HEK293 (cell line): ENCODE measurements around the gene ZSCAN16.

Experiments used
- CTCF ChIA-PET: fragments of 350-600 bp; formaldehyde crosslinking; extraction: SDS; loops from one replicate; lab custom pipeline; 2021; ENCODE audit warnings: antibody characterized with exemption; lab: Yijun Ruan, JAX
- POLR2A ChIA-PET: fragments of 300-600 bp; formaldehyde crosslinking; extraction: SDS; loops from one replicate; lab custom pipeline; 2020; ENCODE audit warnings: antibody characterized with exemption, inconsistent platforms; lab: Yijun Ruan, JAX
- H3K27ac ChIP-seq: fragments of 200-500 bp; sonication (Bioruptor generic); 2 replicates; pipeline ENCODE4 v1.5.1; 2014; ENCODE audit warnings: low read depth, low read length, control low read depth, inconsistent platforms; ENCODE audit errors: extremely low read depth
- H3K36me3 ChIP-seq, 2 experiments: fragments of 200-500 bp in 1 of 2; sonication (Bioruptor generic) in 1 of 2; 1 replicate in 1 of 2; 2 replicates in 1 of 2; pipeline ENCODE4 v1.5.1; 2014 to 2017; ENCODE audit warnings: inconsistent platforms in 2 of 2, low read length in 2 of 2; ENCODE audit not compliant: control insufficient read depth in 2 of 2, insufficient read depth in 1 of 2
- H3K4me1 ChIP-seq: fragments of 200-500 bp; sonication (Bioruptor generic); 2 replicates; pipeline ENCODE4 v1.5.1; 2014; ENCODE audit warnings: mild to moderate bottlenecking, low read length, inconsistent platforms; ENCODE audit not compliant: control insufficient read depth, insufficient read depth
- H3K4me3 ChIP-seq: 2 replicates; pipeline ENCODE4 v1.5.1; 2011; ENCODE audit warnings: low read depth, mild to moderate bottlenecking, control low read depth, low read length, moderate library complexity
- H3K9me3 ChIP-seq: fragments of 200-500 bp; sonication (Bioruptor generic); 2 replicates; pipeline ENCODE4 v1.5.1; 2014; ENCODE audit warnings: low read depth, low read length, inconsistent platforms; ENCODE audit not compliant: control insufficient read depth, insufficient read depth
- FEZF1 ChIP-seq: fragments of 450-650 bp; formaldehyde crosslinking; IDR thresholded peaks from 2 replicates; pipeline ENCODE4 v1.5.1; 2016; ENCODE audit warnings: missing biosample characterization, missing genetic modification characterization
- OSR2 ChIP-seq: fragments of 450-650 bp; formaldehyde crosslinking; IDR thresholded peaks from 2 replicates; pipeline ENCODE4 v1.5.1; 2016; ENCODE audit warnings: missing biosample characterization, missing genetic modification characterization
- PRDM10 ChIP-seq: fragments of 450-650 bp; formaldehyde crosslinking; IDR thresholded peaks from 2 replicates; pipeline ENCODE4 v1.5.1; 2016; ENCODE audit warnings: missing biosample characterization, missing genetic modification characterization
- SCRT2 ChIP-seq: fragments of 450-650 bp; formaldehyde crosslinking; IDR thresholded peaks from 2 replicates; pipeline ENCODE4 v1.5.1; 2016; ENCODE audit warnings: missing biosample characterization, missing genetic modification characterization
- ZBTB49 ChIP-seq: fragments of 450-650 bp; formaldehyde crosslinking; IDR thresholded peaks from 2 replicates; pipeline ENCODE4 v1.5.1; 2016; ENCODE audit warnings: missing biosample characterization, missing genetic modification characterization, low read depth
- ZNF138 ChIP-seq: fragments of 450-650 bp; formaldehyde crosslinking; IDR thresholded peaks from 2 replicates; pipeline ENCODE4 v1.5.1; 2016; ENCODE audit warnings: missing biosample characterization, missing genetic modification characterization, borderline replicate concordance
- ZNF175 ChIP-seq: fragments of 450-650 bp; formaldehyde crosslinking; IDR thresholded peaks from 2 replicates; pipeline ENCODE4 v1.5.1; 2016; ENCODE audit warnings: missing biosample characterization, missing genetic modification characterization
- ZNF311 ChIP-seq: fragments of 450-650 bp; formaldehyde crosslinking; IDR thresholded peaks from 2 replicates; pipeline ENCODE4 v1.5.1; 2017; ENCODE audit warnings: missing biosample characterization, missing genetic modification characterization, borderline replicate concordance
- ZNF426 ChIP-seq: fragments of 450-650 bp; formaldehyde crosslinking; IDR thresholded peaks from 2 replicates; pipeline ENCODE4 v1.5.1; 2017; ENCODE audit warnings: missing biosample characterization, missing genetic modification characterization, mild to moderate bottlenecking, inconsistent platforms, moderate library complexity
- TF ChIP-seq, protein P1 (sequence below): fragments of 450-650 bp; formaldehyde crosslinking; IDR thresholded peaks from 2 replicates; pipeline ENCODE4 v1.5.1; 2016; ENCODE audit warnings: missing biosample characterization, missing genetic modification characterization
- TF ChIP-seq, protein P2 (sequence below): fragments of 450-650 bp; formaldehyde crosslinking; IDR thresholded peaks from 2 replicates; pipeline ENCODE4 v1.5.1; 2016; ENCODE audit warnings: missing biosample characterization, missing genetic modification characterization
- TF ChIP-seq, protein P3 (sequence below): fragments of 450-650 bp; formaldehyde crosslinking; IDR thresholded peaks from 2 replicates; pipeline ENCODE4 v1.5.1; 2016; ENCODE audit warnings: missing biosample characterization, missing genetic modification characterization, borderline replicate concordance

The ZSCAN16 gene

GRCh38 chr6:28134716-28135115 is 10.3 kb downstream of the ZSCAN16 start (continued):
- TF ChIP-seq, protein P1, sequence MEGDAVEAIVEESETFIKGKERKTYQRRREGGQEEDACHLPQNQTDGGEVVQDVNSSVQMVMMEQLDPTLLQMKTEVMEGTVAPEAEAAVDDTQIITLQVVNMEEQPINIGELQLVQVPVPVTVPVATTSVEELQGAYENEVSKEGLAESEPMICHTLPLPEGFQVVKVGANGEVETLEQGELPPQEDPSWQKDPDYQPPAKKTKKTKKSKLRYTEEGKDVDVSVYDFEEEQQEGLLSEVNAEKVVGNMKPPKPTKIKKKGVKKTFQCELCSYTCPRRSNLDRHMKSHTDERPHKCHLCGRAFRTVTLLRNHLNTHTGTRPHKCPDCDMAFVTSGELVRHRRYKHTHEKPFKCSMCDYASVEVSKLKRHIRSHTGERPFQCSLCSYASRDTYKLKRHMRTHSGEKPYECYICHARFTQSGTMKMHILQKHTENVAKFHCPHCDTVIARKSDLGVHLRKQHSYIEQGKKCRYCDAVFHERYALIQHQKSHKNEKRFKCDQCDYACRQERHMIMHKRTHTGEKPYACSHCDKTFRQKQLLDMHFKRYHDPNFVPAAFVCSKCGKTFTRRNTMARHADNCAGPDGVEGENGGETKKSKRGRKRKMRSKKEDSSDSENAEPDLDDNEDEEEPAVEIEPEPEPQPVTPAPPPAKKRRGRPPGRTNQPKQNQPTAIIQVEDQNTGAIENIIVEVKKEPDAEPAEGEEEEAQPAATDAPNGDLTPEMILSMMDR (tag by site-specific recombination), result no peak
- TF ChIP-seq ZNF138 (tag by site-specific recombination), result no peak
- TF ChIP-seq ZBTB49 (tag by site-specific recombination), result no peak
- TF ChIP-seq, protein P2, sequence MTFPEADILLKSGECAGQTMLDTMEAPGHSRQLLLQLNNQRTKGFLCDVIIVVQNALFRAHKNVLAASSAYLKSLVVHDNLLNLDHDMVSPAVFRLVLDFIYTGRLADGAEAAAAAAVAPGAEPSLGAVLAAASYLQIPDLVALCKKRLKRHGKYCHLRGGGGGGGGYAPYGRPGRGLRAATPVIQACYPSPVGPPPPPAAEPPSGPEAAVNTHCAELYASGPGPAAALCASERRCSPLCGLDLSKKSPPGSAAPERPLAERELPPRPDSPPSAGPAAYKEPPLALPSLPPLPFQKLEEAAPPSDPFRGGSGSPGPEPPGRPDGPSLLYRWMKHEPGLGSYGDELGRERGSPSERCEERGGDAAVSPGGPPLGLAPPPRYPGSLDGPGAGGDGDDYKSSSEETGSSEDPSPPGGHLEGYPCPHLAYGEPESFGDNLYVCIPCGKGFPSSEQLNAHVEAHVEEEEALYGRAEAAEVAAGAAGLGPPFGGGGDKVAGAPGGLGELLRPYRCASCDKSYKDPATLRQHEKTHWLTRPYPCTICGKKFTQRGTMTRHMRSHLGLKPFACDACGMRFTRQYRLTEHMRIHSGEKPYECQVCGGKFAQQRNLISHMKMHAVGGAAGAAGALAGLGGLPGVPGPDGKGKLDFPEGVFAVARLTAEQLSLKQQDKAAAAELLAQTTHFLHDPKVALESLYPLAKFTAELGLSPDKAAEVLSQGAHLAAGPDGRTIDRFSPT (tag by site-specific recombination), result no peak
- TF ChIP-seq ZNF426 (tag by site-specific recombination), result no peak

GRCh38 chr6:28135393-28135792 is 11.0 kb downstream of the ZSCAN16 start:
- TF ChIP-seq FEZF1 (peak; percentile 75), OSR2 (tag by site-specific recombination) (peak; percentile 30; the same call in 1 of the 2 replicates), PRDM10 (tag by site-specific recombination) (peak; percentile 68), SCRT2 (tag by site-specific recombination) (peak; percentile 86), ZNF175 (no peak), ZNF311 (no peak)
- TF ChIP-seq, protein P2 (tag by site-specific recombination), result no peak
- TF ChIP-seq, protein P3, sequence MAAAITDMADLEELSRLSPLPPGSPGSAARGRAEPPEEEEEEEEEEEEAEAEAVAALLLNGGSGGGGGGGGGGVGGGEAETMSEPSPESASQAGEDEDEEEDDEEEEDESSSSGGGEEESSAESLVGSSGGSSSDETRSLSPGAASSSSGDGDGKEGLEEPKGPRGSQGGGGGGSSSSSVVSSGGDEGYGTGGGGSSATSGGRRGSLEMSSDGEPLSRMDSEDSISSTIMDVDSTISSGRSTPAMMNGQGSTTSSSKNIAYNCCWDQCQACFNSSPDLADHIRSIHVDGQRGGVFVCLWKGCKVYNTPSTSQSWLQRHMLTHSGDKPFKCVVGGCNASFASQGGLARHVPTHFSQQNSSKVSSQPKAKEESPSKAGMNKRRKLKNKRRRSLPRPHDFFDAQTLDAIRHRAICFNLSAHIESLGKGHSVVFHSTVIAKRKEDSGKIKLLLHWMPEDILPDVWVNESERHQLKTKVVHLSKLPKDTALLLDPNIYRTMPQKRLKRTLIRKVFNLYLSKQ (tag by site-specific recombination), result no peak
- CTCF ChIA-PET, result no interaction called here
- Histone ChIP-seq H3K4me3 (peak overlapping the region; percentile 92), H3K4me1 (peaks cover 10% of the 10 kb centered on the region; the same call in 1 of the 2 replicates), H3K27ac (no peak overlapping the region), H3K9me3 (no peaks in the 10 kb centered on the region), H3K36me3 (peaks cover 16 to 25% of the 10 kb centered on the region in 2 experiments; a peak in 2 of 3 replicates)
- POLR2A ChIA-PET, result interaction anchor here (2.3 kb wide), 1 partner anchor 200 kb away, joined by 10 read pairs; the partner anchor contains the start of gene ZSCAN31
